ENCODE data around the gene MAU2.

- no peak for TF ChIP-seq CTCF (IDR thresholded peaks at IDR 0.05 in 2 of 3, conservative IDR thresholded peaks at IDR 0.05 in 1 of 3; ENCODE audit: control insufficient read depth in 2 of 3, extremely low read depth in 1 of 3, insufficient read depth in 1 of 3, low read depth in 3 of 3, low read length in 3 of 3)
- TF ChIP-seq ZBTB40 (IDR thresholded peaks at IDR 0.05; ENCODE audit: borderline replicate concordance): no peak
- no peak for TF ChIP-seq RAD21 (IDR thresholded peaks at IDR 0.05; ENCODE audit: insufficient read depth, low read depth, low read length)
- TF ChIP-seq POLR2A (IDR thresholded peaks at IDR 0.05; ENCODE audit: low read depth, low read length): no peak
- TF ChIP-seq SMARCA5 (IDR thresholded peaks at IDR 0.05): no peak
- TF ChIP-seq BCL3 (IDR thresholded peaks at IDR 0.05; ENCODE audit: borderline replicate concordance, insufficient read depth, low read depth, low read length, poor library complexity, severe bottlenecking): no peak
- no peak for TF ChIP-seq SPI1 (IDR thresholded peaks at IDR 0.05; ENCODE audit: borderline replicate concordance, insufficient read depth, low read depth, low read length)
- no peak for TF ChIP-seq ZNF274 (IDR thresholded peaks at IDR 0.05; ENCODE audit: insufficient read depth, insufficient read length)
- TF ChIP-seq EZH2 (IDR thresholded peaks at IDR 0.05; ENCODE audit: borderline replicate concordance, control insufficient read depth, low read depth, low read length): no peak
- TF ChIP-seq ZBTB11 (CRISPR knock-in tag; IDR thresholded peaks at IDR 0.05): no peak
- TF ChIP-seq TAF1 (IDR thresholded peaks at IDR 0.05; ENCODE audit: borderline replicate concordance, low read depth, low read length): no peak
- no peak for TF ChIP-seq JUNB (IDR thresholded peaks at IDR 0.05)
Observed at GRCh38 chr19:19382118-19382517, 61.5 kb downstream of the MAU2 start.
